SK-N-SH treated with all-trans-retinoic acid at 6 μM for 48 hours (cell line): ENCODE data around the gene TBL1XR1.

ENCODE experiments used
- ATAC-seq: fragments of 200-7000 bp; cut with Tn5 transposase; 3 replicates; pipeline ENCODE4 v1.9.1; 2020; ENCODE audit warnings: mild to moderate bottlenecking, moderate library complexity
- ARNTL ChIP-seq: fragments of 450-650 bp; formaldehyde crosslinking; IDR thresholded peaks from 2 replicates; pipeline ENCODE4 v1.5.0; 2020; ENCODE audit warnings: low read depth, mild to moderate bottlenecking, moderate library complexity, borderline replicate concordance
- BACH2 ChIP-seq: fragments of 250-450 bp; sonication (Bioruptor Pico); IDR thresholded peaks from 2 replicates; pipeline ENCODE4 v1.9.0; 2021; ENCODE audit warnings: mild to moderate bottlenecking, borderline replicate concordance
- CREB5 ChIP-seq: fragments of 250-450 bp; sonication (Bioruptor Pico); IDR thresholded peaks from 2 replicates; pipeline ENCODE4 v1.5.1; 2020; ENCODE audit warnings: low read depth, mild to moderate bottlenecking, moderate library complexity
- CSDC2 ChIP-seq: fragments of 250-450 bp; sonication (Bioruptor Pico); IDR thresholded peaks from 2 replicates; pipeline ENCODE4 v1.5.0; 2020; ENCODE audit warnings: mild to moderate bottlenecking, moderate library complexity
- CSRNP3 ChIP-seq: fragments of 250-450 bp; sonication (Bioruptor Pico); IDR thresholded peaks from 2 replicates; pipeline ENCODE4 v1.5.1; 2021; ENCODE audit warnings: mild to moderate bottlenecking, moderate library complexity
- ESRRG ChIP-seq: fragments of 250-450 bp; sonication (Bioruptor Pico); IDR thresholded peaks from 2 replicates; pipeline ENCODE4 v1.6.1; 2021; ENCODE audit warnings: mild to moderate bottlenecking
- ISL1 ChIP-seq: fragments of 250-450 bp; sonication (Bioruptor Pico); IDR thresholded peaks from 2 replicates; pipeline ENCODE4 v2.1.2; 2022; ENCODE audit warnings: mild to moderate bottlenecking, moderate library complexity
- OSR1 ChIP-seq: fragments of 250-450 bp; sonication (Bioruptor Pico); IDR thresholded peaks from 2 replicates; pipeline ENCODE4 v1.8.0; 2022; ENCODE audit warnings: moderate library complexity, mild to moderate bottlenecking, inconsistent platforms
- PATZ1 ChIP-seq: fragments of 250-450 bp; sonication (Bioruptor Pico); IDR thresholded peaks from 2 replicates; pipeline ENCODE4 v1.8.0; 2020; ENCODE audit warnings: mild to moderate bottlenecking, moderate library complexity, borderline replicate concordance
- RARB ChIP-seq: fragments of 250-450 bp; sonication (Bioruptor Pico); IDR thresholded peaks from 2 replicates; pipeline ENCODE4 v1.8.0; 2021; ENCODE audit warnings: mild to moderate bottlenecking, moderate library complexity
- SNAI2 ChIP-seq: fragments of 250-450 bp; sonication (Bioruptor Pico); IDR thresholded peaks from 2 replicates; pipeline ENCODE4 v1.5.0; 2020; ENCODE audit warnings: mild to moderate bottlenecking, moderate library complexity
- TCF4 ChIP-seq: fragments of 250-450 bp; sonication (Bioruptor Pico); IDR thresholded peaks from 2 replicates; pipeline ENCODE4 v1.8.0; 2021; ENCODE audit warnings: mild to moderate bottlenecking, moderate library complexity, borderline replicate concordance
- TOX ChIP-seq: fragments of 250-450 bp; sonication (Bioruptor Pico); IDR thresholded peaks from 2 replicates; pipeline ENCODE4 v1.8.0; 2021; ENCODE audit warnings: mild to moderate bottlenecking, moderate library complexity, borderline replicate concordance
- TSHZ2 ChIP-seq: fragments of 250-450 bp; sonication (Bioruptor Pico); IDR thresholded peaks from 2 replicates; pipeline ENCODE4 v1.5.0; 2020; ENCODE audit warnings: mild to moderate bottlenecking, moderate library complexity
- ZC3H10 ChIP-seq: fragments of 250-450 bp; sonication (Bioruptor Pico); IDR thresholded peaks from 2 replicates; pipeline ENCODE4 v1.5.1; 2021; ENCODE audit warnings: mild to moderate bottlenecking, moderate library complexity
- ZFP3 ChIP-seq: fragments of 250-450 bp; sonication (Bioruptor Pico); IDR thresholded peaks from 2 replicates; pipeline ENCODE4 v1.5.0; 2020; ENCODE audit warnings: mild to moderate bottlenecking, moderate library complexity
- ZNF565 ChIP-seq: fragments of 450-650 bp; formaldehyde crosslinking; conservative IDR thresholded peaks from 2 replicates; pipeline ENCODE4 v1.5.0; 2020; ENCODE audit warnings: low read depth, mild to moderate bottlenecking, moderate library complexity
- ZNF70 ChIP-seq: fragments of 450-650 bp; formaldehyde crosslinking; IDR thresholded peaks from 2 replicates; pipeline ENCODE4 v1.5.0; 2020; ENCODE audit warnings: mild to moderate bottlenecking, moderate library complexity
- ZNF8 ChIP-seq: fragments of 450-650 bp; formaldehyde crosslinking; IDR thresholded peaks from 2 replicates; pipeline ENCODE4 v1.5.0; 2020; ENCODE audit warnings: mild to moderate bottlenecking, moderate library complexity

TBL1XR1 gene

GRCh38 chr3:177089901-177090300 is 107.4 kb downstream of the TBL1XR1 start:
- ATAC-seq = no peak
- no peak for TF ChIP-seq TOX (CRISPR knock-in tag)
- no peak for TF ChIP-seq SNAI2
- TF ChIP-seq PATZ1 (CRISPR knock-in tag) = no peak
- no peak for TF ChIP-seq BACH2 (CRISPR knock-in tag)
- no peak for TF ChIP-seq CSRNP3 (CRISPR knock-in tag)
- TF ChIP-seq TCF4 (CRISPR knock-in tag) = no peak
- no peak for TF ChIP-seq ESRRG (CRISPR knock-in tag)
- TF ChIP-seq OSR1 (CRISPR knock-in tag) = no peak
- TF ChIP-seq RARB = no peak
- TF ChIP-seq, all 23 proteins: peak for 0

- no peak for ATAC-seq
- TF ChIP-seq ARNTL (CRISPR knock-in tag) = no peak
- no peak for TF ChIP-seq ZC3H10 (CRISPR knock-in tag)
- TF ChIP-seq OSR1 (CRISPR knock-in tag) = no peak
- no peak for TF ChIP-seq ISL1
- TF ChIP-seq, all 23 proteins: peak for 0
These were observed 108.2 kb downstream of the TBL1XR1 start for GRCh38 chr3:177089110-177089509.

GRCh38 chr3:177085794-177086193 is 111.5 kb downstream of the TBL1XR1 start:
- no peak for ATAC-seq
- TF ChIP-seq ZC3H10 (CRISPR knock-in tag) (no peak), ZFP3 (CRISPR knock-in tag) (no peak), CSDC2 (no peak), ESRRG (CRISPR knock-in tag) (no peak), TSHZ2 (no peak)

GRCh38 chr3:177084616-177085015 is 112.7 kb downstream of the TBL1XR1 start:
- TF ChIP-seq ZNF8 (CRISPR knock-in tag) (no peak), CREB5 (CRISPR knock-in tag) (no peak), BACH2 (CRISPR knock-in tag) (no peak), ZNF70 (CRISPR knock-in tag) (no peak), TSHZ2 (no peak), ZNF565 (CRISPR knock-in tag) (no peak), TCF4 (CRISPR knock-in tag) (no peak), OSR1 (CRISPR knock-in tag) (no peak)
- no peak for ATAC-seq
